ENCODE data around the gene LVRN. TPM values are rescaled to one million over a fixed set of nuclear protein-coding genes. Genes with fewer than 3 reads are reported as not detected.

LVRN gene
- total RNA-seq, 1 experiment from 2014 or later = 1.9 TPM

DNA sequence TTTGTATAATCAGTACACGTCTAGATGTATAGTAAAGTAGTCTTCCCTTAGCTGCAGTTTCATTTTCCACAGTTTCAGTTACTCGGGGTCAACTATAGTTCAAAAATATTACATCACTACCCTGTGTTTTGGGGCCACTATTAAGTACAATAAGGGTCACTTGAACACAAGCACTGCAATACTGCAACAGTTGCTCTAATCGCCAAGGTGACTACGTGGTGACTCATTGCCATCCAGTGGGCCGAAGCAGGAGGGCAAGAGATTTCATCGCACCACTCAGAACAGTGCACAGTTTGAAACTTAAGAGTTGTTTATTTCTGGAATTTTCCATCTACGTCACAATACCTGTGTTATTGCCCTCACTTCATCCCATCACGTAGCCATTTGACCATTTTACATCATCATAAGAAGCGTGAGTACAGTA, 69.8 kb downstream of the LVRN start, which contains the start of gene ARL14EPL (continued):
- TF ChIP-seq EGR1 (IDR thresholded peaks at IDR 0.05; ENCODE audit: low read depth) (peak; percentile 35; the same call in 1 of the 2 replicates), CBX3 (IDR thresholded peaks at IDR 0.05; ENCODE audit: low read depth) (peak; percentile 95)
- TF ChIP-seq, protein P1, sequence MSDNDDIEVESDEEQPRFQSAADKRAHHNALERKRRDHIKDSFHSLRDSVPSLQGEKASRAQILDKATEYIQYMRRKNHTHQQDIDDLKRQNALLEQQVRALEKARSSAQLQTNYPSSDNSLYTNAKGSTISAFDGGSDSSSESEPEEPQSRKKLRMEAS (IDR thresholded peaks at IDR 0.05) = peak; percentile 60; the same call in 1 of the 2 replicates

DNA sequence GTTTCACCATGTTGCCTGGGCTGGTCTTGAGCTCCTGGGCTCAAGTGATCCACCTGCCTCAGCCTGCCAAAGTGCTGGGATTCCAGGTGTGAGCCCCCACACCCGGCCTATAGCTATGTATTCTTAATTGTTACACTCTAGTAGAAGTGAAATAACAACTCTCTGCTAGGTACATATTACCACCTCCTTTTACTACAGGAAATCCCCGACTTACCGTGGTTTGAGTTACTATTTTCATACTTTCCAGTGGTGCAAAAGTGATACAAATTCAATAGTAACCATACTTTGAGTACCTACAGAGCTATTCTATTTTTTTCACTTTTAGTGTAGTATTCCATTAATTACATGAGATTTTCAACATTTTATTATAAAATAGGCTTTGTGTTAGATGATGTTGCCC, 70.7 kb downstream of the LVRN start:
- ChIA-PET POLR2A (interaction anchor here (1.0 kb wide), 1 partner anchor 192 kb away, joined by 3 read pairs; the partner anchor contains the start of gene ATG12), RAD21 (ENCODE audit: low non-redundant PET in 1 of 2, low total read pairs in 2 of 2, uncharacterized antibody in 2 of 2, unreplicated experiment in 2 of 2) (no interaction called here)
- BruUV-seq (replicated peaks) = no TSS peak

More for the DNA sequence above, 70.7 kb downstream of the LVRN start:
- Histone ChIP-seq H3K27ac (ENCODE audit: low read depth, low read length) (peak overlapping the region; percentile 52), H3K79me2 (ENCODE audit: insufficient read depth, low read length) (no peaks in the 10 kb centered on the region), H3K9me3 (ENCODE audit: control insufficient read depth in 1 of 2, insufficient read depth in 1 of 2, low read depth in 1 of 2, low read length in 2 of 2) (no peaks in the 10 kb centered on the region), H4K20me1 (ENCODE audit: insufficient read depth) (no peaks in the 10 kb centered on the region), H2AFZ (ENCODE audit: low read depth, low read length, poor library complexity, severe bottlenecking) (no peak overlapping the region), H3K27me3 (ENCODE audit: insufficient read depth, low read length) (no peaks in the 10 kb centered on the region), H3K4me2 (ENCODE audit: low read length) (peak overlapping the region; percentile 46; the same call in 1 of the 2 replicates), H3K36me3 (ENCODE audit: control insufficient read depth in 1 of 2, insufficient read depth in 2 of 2, low read length in 2 of 2) (peaks cover 0 to 8% of the 10 kb centered on the region in 2 experiments; a peak in 1 of 4 replicates), H3K9ac (ENCODE audit: low read length) (peak overlapping the region; percentile 30; the same call in 1 of the 2 replicates), H3K9me2 (ENCODE audit: insufficient read depth) (no peaks in the 10 kb centered on the region), H3K4me1 (ENCODE audit: control insufficient read depth in 1 of 2, insufficient read depth in 2 of 2, low read length in 2 of 2) (peaks cover 26 to 70% of the 10 kb centered on the region in 2 experiments), H3K4me3 (replicated peaks in 1 of 2; ENCODE audit: low read depth in 1 of 2, low read length in 2 of 2) (no peak overlapping the region)
- DNase-seq (ENCODE audit: low read depth, low spot score) (no peak), ATAC-seq (no peak)
- intact Hi-C loops (cut with micrococcal nuclease) = loop anchor here (1.0 to 2.0 kb wide), 3 partner anchors 103 to 399 kb away; no protein-coding TSS in a partner anchor
- TF ChIP-seq SIN3A (IDR thresholded peaks at IDR 0.05; ENCODE audit: low read depth) (no peak), CEBPB (IDR thresholded peaks at IDR 0.05; ENCODE audit: low read depth) (no peak), EZH2 (IDR thresholded peaks at IDR 0.05) (no peak), TCF7L2 (IDR thresholded peaks at IDR 0.05; ENCODE audit: borderline replicate concordance, extremely low read depth, insufficient read depth, insufficient read length) (no peak), EZH2phosphoT487 (IDR thresholded peaks at IDR 0.05; ENCODE audit: borderline replicate concordance) (no peak), FOSL1 (IDR thresholded peaks at IDR 0.05; ENCODE audit: low read depth) (no peak), SRF (IDR thresholded peaks at IDR 0.05; ENCODE audit: low read depth) (no peak), SP1 (IDR thresholded peaks at IDR 0.05; ENCODE audit: low read depth) (no peak), POLR2AphosphoS5 (IDR thresholded peaks at IDR 0.05; ENCODE audit: low read depth, low read length) (no peak), POLR2A (IDR thresholded peaks at IDR 0.05; ENCODE audit: borderline replicate concordance, extremely low read depth, insufficient read depth, insufficient read length) (no peak)
- TF ChIP-seq, protein P2, sequence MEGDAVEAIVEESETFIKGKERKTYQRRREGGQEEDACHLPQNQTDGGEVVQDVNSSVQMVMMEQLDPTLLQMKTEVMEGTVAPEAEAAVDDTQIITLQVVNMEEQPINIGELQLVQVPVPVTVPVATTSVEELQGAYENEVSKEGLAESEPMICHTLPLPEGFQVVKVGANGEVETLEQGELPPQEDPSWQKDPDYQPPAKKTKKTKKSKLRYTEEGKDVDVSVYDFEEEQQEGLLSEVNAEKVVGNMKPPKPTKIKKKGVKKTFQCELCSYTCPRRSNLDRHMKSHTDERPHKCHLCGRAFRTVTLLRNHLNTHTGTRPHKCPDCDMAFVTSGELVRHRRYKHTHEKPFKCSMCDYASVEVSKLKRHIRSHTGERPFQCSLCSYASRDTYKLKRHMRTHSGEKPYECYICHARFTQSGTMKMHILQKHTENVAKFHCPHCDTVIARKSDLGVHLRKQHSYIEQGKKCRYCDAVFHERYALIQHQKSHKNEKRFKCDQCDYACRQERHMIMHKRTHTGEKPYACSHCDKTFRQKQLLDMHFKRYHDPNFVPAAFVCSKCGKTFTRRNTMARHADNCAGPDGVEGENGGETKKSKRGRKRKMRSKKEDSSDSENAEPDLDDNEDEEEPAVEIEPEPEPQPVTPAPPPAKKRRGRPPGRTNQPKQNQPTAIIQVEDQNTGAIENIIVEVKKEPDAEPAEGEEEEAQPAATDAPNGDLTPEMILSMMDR (IDR thresholded peaks at IDR 0.05 in 2 of 3, conservative IDR thresholded peaks at IDR 0.05 in 1 of 3; ENCODE audit: borderline replicate concordance in 1 of 3, insufficient read depth in 1 of 3, low read depth in 2 of 3, low read length in 2 of 3) = no peak
- TF ChIP-seq, protein P3, sequence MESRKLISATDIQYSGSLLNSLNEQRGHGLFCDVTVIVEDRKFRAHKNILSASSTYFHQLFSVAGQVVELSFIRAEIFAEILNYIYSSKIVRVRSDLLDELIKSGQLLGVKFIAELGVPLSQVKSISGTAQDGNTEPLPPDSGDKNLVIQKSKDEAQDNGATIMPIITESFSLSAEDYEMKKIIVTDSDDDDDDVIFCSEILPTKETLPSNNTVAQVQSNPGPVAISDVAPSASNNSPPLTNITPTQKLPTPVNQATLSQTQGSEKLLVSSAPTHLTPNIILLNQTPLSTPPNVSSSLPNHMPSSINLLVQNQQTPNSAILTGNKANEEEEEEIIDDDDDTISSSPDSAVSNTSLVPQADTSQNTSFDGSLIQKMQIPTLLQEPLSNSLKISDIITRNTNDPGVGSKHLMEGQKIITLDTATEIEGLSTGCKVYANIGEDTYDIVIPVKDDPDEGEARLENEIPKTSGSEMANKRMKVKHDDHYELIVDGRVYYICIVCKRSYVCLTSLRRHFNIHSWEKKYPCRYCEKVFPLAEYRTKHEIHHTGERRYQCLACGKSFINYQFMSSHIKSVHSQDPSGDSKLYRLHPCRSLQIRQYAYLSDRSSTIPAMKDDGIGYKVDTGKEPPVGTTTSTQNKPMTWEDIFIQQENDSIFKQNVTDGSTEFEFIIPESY (IDR thresholded peaks at IDR 0.05; ENCODE audit: extremely low read depth, insufficient replicate concordance, low read length) = no peak
- CTCF ChIA-PET = interaction anchor here (0.6 to 1.0 kb wide), 2 partner anchors 13 to 145 kb away, joined by 3 to 5 read pairs; no protein-coding TSS in a partner anchor

Measured in HCT116 (cell line).